Uterus (tissue), 4 donors: ENCODE results near the gene NKD2. TPM values are rescaled to one million over a fixed set of nuclear protein-coding genes. Genes with fewer than 3 reads are reported as not detected.

Experiments used
- DNase-seq, 2 donors: peaks; one replicate each; pipeline ENCODE4 v3.0.0-alpha.2; 2019 to 2020
- H3K27ac ChIP-seq, 2 donors: fragments of 200-600 bp; sonication (generic); 1 replicate in 1 of 2; 2 replicates in 1 of 2; pipeline ENCODE4 v1.5.1; 2016 to 2018
- H3K27me3 ChIP-seq, 2 donors: fragments of 200-600 bp; sonication (generic); one replicate each; pipeline ENCODE4 v1.5.1; 2018 to 2019; ENCODE audit warnings: control low read depth in 1 of 2
- H3K36me3 ChIP-seq, 2 donors: fragments of 200-600 bp; sonication (generic); one replicate each; pipeline ENCODE4 v1.5.1; 2019; ENCODE audit warnings: control low read depth in 1 of 2
- H3K4me1 ChIP-seq, 2 donors: fragments of 200-600 bp; sonication (generic); one replicate each; pipeline ENCODE4 v1.5.1; 2018 to 2019; ENCODE audit warnings: control low read depth in 1 of 2
- H3K4me3 ChIP-seq, 2 donors: fragments of 200-600 bp; sonication (generic); 1 replicate in 1 of 2; 2 replicates in 1 of 2; pipeline ENCODE4 v1.5.1; 2018 to 2019; ENCODE audit warnings: mild to moderate bottlenecking in 1 of 2
- H3K9me3 ChIP-seq, 2 donors: fragments of 200-600 bp; sonication (generic); one replicate each; pipeline ENCODE4 v1.5.1; 2019; ENCODE audit warnings: control low read depth in 1 of 2
- POLR2A ChIP-seq, 2 donors: fragments of 450-650 bp; IDR thresholded peaks; one replicate each; pipeline ENCODE4 v1.6.1; 2016; ENCODE audit warnings: antibody characterized with exemption in 2 of 2, mild to moderate bottlenecking in 1 of 2, moderate library complexity in 1 of 2
- intact Hi-C: fragments of 100-400 bp; cut with DNase I; formaldehyde crosslinking; loops from one replicate; pipeline ENCODE4 v1.15.1; 2023; ENCODE audit warnings: low total_unique reads
- microRNA-seq: library from miRNA; unstranded; fragments of <30 nt; microRNA quantifications from one replicate; pipeline ENCODE4, GENCODE V29; 2016; ENCODE audit warnings: borderline microRNAs expressed, borderline replicate concordance
- small RNA-seq: library from RNA; depleted of rRNA; stranded (forward); fragments of <200 nt; gene quantifications from one replicate; pipeline ENCODE3, GENCODE V24; 2016
- total RNA-seq, 4 donors: library from RNA; depleted of rRNA in 3 of 4; stranded (reverse); fragments of >200 nt in 3 of 4; gene quantifications; one replicate each; pipeline versions ENCODE4 v1.1.0 to v1.2.4, GENCODE V29; 2014 to 2023
- TF ChIP-seq, protein P1 (sequence below), 4 experiments: fragments of 200-600 bp in 2 of 4; fragments of 450-650 bp in 2 of 4; sonication (generic) in 2 of 4; IDR thresholded peaks; one replicate each; pipeline ENCODE4 v1.5.1; 2016 to 2019; ENCODE audit warnings: antibody characterized with exemption in 4 of 4, mild to moderate bottlenecking in 2 of 4, moderate library complexity in 1 of 4
- donor health status: DM: yes; HTN: yes; CAD: no.

NKD2 gene
- total RNA-seq, 4 donors from 2014 or later: 2.5 to 11.1 TPM; not detected in 2

DNA sequence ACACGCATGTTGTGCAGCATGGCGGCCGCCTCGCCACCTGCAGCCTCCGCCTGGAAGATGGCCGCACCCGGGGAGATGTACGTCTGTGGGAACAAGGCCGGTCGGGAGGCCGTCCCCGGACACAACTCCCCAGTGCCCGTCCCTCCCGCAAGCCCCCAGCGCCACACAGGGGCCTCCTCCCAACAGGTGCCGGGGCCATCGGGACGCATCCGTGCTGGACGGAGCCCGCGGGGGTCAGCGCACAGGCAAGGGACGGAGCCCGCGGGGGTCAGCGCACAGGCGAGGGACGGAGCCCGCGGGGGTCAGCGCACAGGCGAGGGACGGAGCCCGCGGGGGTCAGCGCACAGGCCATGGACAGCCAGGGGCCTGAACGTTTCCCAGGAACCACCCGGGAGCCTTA lies 76.8 kb downstream of the NKD2 start:
- H3K4me1 ChIP-seq: no peaks in the 10 kb centered on the region
- H3K9me3 ChIP-seq: no peaks in the 10 kb centered on the region
- no peaks in the 10 kb centered on the region for H3K27me3 ChIP-seq
- H3K27ac ChIP-seq: no peak overlapping the region
- H3K36me3 ChIP-seq: no peaks in the 10 kb centered on the region
- DNase-seq: no peak
- no peak overlapping the region for H3K4me3 ChIP-seq
- TF ChIP-seq, protein P1, sequence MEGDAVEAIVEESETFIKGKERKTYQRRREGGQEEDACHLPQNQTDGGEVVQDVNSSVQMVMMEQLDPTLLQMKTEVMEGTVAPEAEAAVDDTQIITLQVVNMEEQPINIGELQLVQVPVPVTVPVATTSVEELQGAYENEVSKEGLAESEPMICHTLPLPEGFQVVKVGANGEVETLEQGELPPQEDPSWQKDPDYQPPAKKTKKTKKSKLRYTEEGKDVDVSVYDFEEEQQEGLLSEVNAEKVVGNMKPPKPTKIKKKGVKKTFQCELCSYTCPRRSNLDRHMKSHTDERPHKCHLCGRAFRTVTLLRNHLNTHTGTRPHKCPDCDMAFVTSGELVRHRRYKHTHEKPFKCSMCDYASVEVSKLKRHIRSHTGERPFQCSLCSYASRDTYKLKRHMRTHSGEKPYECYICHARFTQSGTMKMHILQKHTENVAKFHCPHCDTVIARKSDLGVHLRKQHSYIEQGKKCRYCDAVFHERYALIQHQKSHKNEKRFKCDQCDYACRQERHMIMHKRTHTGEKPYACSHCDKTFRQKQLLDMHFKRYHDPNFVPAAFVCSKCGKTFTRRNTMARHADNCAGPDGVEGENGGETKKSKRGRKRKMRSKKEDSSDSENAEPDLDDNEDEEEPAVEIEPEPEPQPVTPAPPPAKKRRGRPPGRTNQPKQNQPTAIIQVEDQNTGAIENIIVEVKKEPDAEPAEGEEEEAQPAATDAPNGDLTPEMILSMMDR (IDR thresholded peaks at IDR 0.05): no peak
- TF ChIP-seq POLR2A (IDR thresholded peaks at IDR 0.05): no peak
- intact Hi-C loops: no loop called here

DNA sequence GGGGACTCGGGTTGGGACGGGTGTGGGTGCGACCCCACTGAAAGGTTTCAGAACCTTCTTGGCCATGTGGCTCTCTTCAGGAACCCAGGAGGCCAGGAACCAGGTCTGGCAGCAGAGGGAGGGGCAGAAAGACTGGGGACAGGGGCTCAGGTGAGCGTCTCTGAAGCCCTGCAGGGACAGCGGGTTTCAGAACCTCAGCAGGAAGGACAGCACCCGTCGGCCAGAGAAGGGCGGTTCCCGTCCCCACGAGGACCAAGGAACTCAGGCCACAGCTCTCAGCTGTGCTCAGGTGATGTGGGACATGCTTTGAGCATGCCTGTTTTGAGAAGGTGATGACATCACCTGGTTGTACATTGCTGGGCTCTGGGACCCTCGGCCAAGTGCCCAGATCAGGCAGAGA lies 77.5 kb downstream of the NKD2 start:
- DNase-seq: no peak
- H3K27me3 ChIP-seq: no peaks in the 10 kb centered on the region
- no peaks in the 10 kb centered on the region for H3K4me1 ChIP-seq
- intact Hi-C loops: no loop called here
- H3K36me3 ChIP-seq: no peaks in the 10 kb centered on the region
- H3K27ac ChIP-seq: no peak overlapping the region
- no peaks in the 10 kb centered on the region for H3K9me3 ChIP-seq
- H3K4me3 ChIP-seq: no peak overlapping the region
- TF ChIP-seq, protein P1 (IDR thresholded peaks at IDR 0.05): no peak
- TF ChIP-seq POLR2A (IDR thresholded peaks at IDR 0.05): no peak

DNA sequence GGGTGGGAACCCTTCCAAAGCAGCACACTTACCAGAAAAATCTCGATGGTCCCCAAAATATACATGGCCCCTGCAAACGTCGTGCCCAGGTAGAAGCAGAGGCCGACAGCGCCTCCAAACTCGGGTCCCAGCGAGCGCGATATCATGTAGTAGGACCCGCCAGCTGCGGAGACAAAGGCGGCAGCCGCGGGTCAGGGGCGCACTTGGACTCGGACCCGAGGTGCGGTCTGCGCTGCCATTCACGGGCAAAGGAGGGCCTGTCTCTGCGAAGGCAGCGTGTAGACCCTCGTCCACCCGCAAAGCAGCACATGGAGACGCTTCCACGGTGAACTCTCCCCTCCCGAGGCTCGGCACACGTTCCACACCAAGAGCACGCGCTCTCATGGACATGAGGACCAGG lies 78.3 kb downstream of the NKD2 start:
- TF ChIP-seq, protein P1 (IDR thresholded peaks at IDR 0.05): no peak
- TF ChIP-seq POLR2A (IDR thresholded peaks at IDR 0.05): no peak
- Histone ChIP-seq H3K36me3 (no peaks in the 10 kb centered on the region), H3K4me1 (no peaks in the 10 kb centered on the region), H3K4me3 (no peak overlapping the region), H3K9me3 (no peaks in the 10 kb centered on the region), H3K27ac (no peak overlapping the region), H3K27me3 (no peaks in the 10 kb centered on the region)
- intact Hi-C loops: no loop called here
- no peak for DNase-seq

DNA sequence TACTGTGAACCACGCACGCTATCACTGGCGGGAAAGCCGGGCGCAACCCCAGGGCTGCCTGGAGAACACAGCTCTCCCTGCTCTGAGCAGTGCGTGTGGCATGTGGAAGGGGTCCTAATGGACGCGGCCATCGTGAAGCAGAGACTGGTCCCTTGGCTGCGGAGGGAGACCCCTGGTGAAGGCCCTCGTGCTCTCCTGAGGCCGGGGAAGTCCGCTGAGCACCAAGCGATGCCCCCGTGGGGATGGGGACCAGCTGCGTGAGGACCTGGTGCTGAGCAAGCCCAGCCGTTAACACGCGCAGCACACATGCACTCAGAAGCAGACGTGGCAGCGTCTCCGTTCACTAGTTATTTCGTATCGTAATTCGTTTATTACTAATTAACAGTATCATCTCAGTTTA lies 78.8 kb downstream of the NKD2 start:
- Histone ChIP-seq H3K27me3 (no peaks in the 10 kb centered on the region), H3K27ac (no peak overlapping the region), H3K4me1 (no peaks in the 10 kb centered on the region), H3K4me3 (no peak overlapping the region), H3K36me3 (no peaks in the 10 kb centered on the region), H3K9me3 (no peaks in the 10 kb centered on the region)
- DNase-seq: no peak
- TF ChIP-seq, protein P1 (IDR thresholded peaks at IDR 0.05): no peak
- no peak for TF ChIP-seq POLR2A (IDR thresholded peaks at IDR 0.05)
- intact Hi-C loops: no loop called here

DNA sequence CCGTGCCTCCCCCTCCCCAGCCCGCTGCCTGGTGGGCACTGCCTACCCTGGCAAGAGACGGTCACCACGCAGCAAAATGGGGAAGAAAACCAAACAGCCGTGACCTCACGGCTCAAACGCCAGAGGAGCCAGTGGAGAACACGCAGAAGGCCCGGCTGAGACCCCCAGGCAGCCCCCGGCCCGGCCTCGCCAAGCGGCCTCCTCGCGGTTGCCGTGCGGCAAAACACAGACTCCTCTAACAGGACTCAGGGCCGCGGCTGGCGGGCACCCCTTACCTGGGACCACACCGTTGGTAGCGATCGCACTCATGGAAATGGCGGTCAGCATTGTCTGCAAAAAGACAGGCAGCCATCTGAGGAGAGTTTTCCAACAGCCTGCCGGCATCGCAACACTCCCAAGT lies 79.4 kb downstream of the NKD2 start:
- H3K27ac ChIP-seq: no peak overlapping the region
- H3K4me3 ChIP-seq: no peak overlapping the region
- H3K9me3 ChIP-seq: no peaks in the 10 kb centered on the region
- TF ChIP-seq POLR2A (IDR thresholded peaks at IDR 0.05): no peak
- TF ChIP-seq, protein P1 (IDR thresholded peaks at IDR 0.05): no peak
- no peak for DNase-seq
- no peaks in the 10 kb centered on the region for H3K4me1 ChIP-seq
- intact Hi-C loops: no loop called here
- H3K27me3 ChIP-seq: no peaks in the 10 kb centered on the region
- no peaks in the 10 kb centered on the region for H3K36me3 ChIP-seq

Small RNA genes within 50 kb of the gene (microRNA-seq; reads per million reads assigned to microRNA genes)
- gene MIR4635: not detected

Small RNA genes within 50 kb of the gene (small RNA-seq; reads per million reads assigned to genes)
- gene MIR4635: not detected

Other genes starting within 250 kb of the NKD2 start
- gene ZDHHC11B, start 224.1 kb upstream of the NKD2 start, total RNA-seq: 10 to 100 TPM in 1 of 4 donors, 1 to 10 TPM in 1, under 1 TPM in 2; under 0.01 to 15.1 (median 1.5) TPM
- gene ZDHHC11, start 157.8 kb upstream of the NKD2 start, total RNA-seq: 10 to 100 TPM in 1 of 4 donors, 1 to 10 TPM in 2, not detected in 1; 1.8 to 14.4 (median 8.2) TPM
- gene BRD9, start 116.0 kb upstream of the NKD2 start, total RNA-seq: 10 to 100 TPM; 31.0 to 53.9 (median 44.2) TPM
- gene TRIP13, start 115.9 kb upstream of the NKD2 start, total RNA-seq: 10 to 100 TPM in 1 of 4 donors, 1 to 10 TPM in 2, not detected in 1; 1.2 to 10.5 (median 1.3) TPM
- 10 to 100 TPM in 3 of 4 donors, 1 to 10 TPM in 1; 4.6 to 49.8 (median 15.8) TPM for gene SLC12A7, start 103.3 kb downstream of the NKD2 start, total RNA-seq
- gene SLC6A19, start 192.8 kb downstream of the NKD2 start, total RNA-seq: under 1 TPM in 1 of 4 donors, not detected in 3; under 0.01 TPM
- gene SLC6A18, start 216.6 kb downstream of the NKD2 start, total RNA-seq: not detected